Measurements from ENCODE around the gene TRIM7.
"Not testable (repeated sequence)": the region's sequence is repeated elsewhere in the genome, so short reads cannot be mapped to it uniquely, and the experiment has no call there.

TRIM7 gene

DNA sequence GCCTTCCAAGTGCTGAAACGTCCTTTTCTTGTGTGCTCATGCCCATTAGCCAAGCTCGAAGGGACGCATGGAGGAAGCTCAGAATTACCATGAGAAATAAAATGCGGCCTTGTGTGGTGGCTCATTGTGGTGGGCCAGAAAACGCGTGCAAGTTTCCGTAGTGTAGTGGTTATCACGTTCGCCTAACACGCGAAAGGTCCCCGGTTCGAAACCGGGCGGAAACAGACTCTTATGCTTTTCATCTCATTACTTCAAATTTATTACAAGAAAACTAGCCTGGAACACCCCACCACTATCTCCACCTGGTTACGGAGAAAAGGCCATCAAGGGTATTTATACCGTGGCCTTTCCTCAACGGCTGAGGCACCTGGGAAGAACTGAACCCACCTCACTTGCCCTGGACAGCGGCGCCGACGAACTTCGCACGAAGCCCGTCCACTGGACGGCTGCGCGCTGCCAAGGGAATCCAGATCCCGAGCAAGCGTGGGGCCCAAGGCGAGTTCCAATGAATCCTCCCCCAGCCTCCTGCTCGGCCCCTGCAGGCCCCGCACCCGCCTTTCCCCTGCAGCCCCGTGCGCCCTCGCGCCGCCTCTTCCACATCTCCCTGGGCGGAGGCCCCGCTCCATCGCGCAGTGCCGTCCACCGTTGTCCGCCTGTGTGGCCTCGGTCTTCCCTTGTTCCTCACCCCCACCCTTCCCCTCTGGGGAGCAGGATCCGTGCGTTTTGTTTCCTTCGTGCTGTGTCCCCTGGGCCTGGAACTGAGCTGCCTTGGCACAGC, 35.3 kb downstream of the TRIM7 start:
- FAIRE-seq: peak; percentile 84

- no peak for FAIRE-seq
Measured at GRCh38 chr5:181168595-181169118, 36.3 kb downstream of the TRIM7 start.

- FAIRE-seq: no peak
Measured at GRCh38 chr5:181167814-181168488, 37.0 kb downstream of the TRIM7 start.

DNA sequence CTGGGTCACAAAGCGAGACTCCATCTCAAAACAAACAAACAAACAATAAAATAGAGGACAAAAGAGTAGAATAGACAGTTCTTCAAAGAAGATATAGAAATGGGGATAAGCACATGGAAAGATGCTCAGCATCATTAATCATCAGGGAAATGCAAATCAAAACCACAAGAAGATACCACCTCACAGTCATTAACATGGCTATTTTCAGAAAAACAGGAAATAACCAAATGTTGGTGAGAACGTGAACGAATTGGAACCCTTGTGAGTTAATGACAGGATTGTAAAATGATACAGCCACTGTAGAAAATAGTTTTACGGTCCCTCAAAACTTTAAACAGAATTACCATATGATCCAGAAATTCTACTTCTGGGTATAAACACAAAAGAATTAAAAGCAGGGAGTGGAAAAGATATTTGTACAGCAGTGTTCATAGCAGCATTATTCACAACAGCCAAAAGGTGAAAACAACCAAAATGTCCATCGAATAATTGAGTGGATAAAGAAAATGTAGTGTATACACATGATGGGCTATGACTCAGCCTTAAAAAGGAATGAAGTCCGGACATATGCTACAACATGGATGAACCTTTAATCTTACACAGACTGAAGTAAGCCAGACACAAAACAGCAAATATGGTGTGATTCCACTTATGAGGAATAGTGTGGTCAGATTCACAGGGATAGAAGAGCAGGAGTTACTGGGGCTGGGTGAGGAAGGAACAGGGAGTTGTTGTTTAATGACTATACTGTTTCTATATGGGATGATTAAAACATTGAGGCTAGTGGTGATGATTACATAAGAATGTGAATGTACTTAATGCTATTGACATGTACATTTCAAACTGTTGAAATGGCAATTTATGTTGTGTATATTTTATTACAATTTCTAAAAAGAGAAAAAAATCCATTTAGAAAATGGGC, 37.9 kb downstream of the TRIM7 start:
- FAIRE-seq: no peak

- peak; percentile 72 for FAIRE-seq
Measured at GRCh38 chr5:181164076-181164952, 40.7 kb downstream of the TRIM7 start.

- FAIRE-seq: no peak
Measured at GRCh38 chr5:181163487-181164075, 41.4 kb downstream of the TRIM7 start.

DNA sequence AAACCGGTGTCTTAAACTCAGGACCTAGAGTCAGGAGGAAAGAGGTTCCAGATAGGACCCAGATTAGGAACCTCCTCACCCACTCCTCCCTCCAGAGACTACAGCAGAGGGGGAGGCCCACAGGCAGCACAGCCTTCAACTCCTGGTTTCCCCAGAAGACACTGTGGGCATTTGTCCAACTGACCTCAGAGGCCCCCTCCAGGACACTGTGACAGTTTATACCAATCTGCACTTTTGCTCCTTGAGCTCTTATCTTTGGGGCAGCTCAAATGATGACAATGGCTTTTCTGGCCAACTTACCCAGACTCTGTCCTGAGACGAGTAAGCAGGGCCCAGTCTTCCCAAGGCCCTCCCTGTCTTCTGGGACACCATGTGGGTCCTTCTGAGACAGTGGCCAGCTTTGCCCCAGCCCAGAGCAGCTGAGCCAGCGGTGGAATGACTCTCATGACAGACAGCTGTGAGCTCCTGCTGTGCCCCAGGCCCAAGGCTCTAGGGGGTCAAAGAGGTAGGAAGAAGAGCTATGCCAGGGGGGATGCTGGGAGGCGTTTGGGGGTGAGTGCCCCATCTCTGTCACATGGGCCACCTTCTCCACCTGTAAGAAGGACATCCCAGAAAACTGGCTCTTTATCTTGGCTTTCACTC, 43.3 kb downstream of the TRIM7 start:
- no peak for FAIRE-seq

DNA sequence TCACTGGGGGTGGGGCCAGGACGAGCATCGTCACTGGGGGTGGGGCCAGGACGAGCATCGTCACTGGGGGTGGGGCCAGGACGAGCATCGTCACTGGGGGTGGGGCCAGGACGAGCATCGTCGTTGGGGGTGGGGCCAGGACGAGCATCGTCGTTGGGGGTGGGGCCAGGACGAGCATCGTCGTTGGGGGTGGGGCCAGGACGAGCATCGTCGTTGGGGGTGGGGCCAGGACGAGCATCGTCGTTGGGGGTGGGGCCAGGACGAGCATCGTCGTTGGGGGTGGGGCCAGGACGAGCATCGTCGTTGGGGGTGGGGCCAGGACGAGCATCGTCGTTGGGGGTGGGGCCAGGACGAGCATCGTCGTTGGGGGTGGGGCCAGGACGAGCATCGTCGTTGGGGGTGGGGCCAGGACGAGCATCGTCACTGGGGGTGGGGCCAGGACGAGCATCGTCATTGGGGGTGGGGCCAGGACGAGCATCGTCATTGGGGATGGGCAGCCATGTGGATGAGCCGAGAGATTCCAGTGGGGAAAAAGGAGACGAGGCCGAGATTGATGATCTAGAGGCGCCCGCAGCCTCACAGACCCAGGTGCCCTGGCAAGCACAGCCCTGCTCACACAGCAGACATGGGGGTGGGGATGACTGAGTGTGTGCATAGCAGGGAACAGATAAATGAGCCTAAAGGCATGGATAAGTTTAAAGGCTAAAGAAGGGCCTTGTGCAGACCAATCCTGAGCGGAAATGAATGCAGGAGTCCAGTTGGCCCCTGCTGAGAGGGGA, 44.1 kb downstream of the TRIM7 start:
- not testable (repeated sequence) for FAIRE-seq

DNA sequence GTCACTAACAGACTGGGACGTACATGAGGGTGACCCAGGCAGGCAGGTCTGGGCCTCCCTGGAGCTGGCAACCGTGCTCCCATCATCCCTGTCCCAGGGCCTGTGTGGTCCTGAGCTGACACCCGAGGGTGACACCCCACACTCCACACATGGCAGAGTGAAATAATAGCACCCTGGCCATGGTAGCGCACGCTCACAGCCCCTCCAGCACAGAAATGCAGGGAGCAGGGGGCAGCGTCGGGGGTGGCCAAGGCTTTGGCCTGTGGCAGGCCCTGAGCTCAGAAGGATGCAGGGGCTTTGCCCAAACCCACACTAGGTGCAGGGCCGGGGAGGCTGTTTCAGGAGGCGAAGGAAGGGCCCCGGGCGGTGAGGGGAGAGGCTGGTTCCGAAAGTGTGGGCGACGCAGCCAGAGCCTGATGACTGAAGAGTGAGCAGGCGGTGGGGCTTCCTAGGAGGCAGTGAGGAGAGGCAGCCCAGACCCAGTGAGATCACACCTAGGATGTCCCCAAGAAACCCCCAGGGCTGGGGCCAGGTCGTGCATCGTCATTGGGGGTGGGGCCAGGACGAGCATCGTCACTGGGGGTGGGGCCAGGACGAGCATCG, 44.7 kb downstream of the TRIM7 start:
- no peak for FAIRE-seq

DNA sequence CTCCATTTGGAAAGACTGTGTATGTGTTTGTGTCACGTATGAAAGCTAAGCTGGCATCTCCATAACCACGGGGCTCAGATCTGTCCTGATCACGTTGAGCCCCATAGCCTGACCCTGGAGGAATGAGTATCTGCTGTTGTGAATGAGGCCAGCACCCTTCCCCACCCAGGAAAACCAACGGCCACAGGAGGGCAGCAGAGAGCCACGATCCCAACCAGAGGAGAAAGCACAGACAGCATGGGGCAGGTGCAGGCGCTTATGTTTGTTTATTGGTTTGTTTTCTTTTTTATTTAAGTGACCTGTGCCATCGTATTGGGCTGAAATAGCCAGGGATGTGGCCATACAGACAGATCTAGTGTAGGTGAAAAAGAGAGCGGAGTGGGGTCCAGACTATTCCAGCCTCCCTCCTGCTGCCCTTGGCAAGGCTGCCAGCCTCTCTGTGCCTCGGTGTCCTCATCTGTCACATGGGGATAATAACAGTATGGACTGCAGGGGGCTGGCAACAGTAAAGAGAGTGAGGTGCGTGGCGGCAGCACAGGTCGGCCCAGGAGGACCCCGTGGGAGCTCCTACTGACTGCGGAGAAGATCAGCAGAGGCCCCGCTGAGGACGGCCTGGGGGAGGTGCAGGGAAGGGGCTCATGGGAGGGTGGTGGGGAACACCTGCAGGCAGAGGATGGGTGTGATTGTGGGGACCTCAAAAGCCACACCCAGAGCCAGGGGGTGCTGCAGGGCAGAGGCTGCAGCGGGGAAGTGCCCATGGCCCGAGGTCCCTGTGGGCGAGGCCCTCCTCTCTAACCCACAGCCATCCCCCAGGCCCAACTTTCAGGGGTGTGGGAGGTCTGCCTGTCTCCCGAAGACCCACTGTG, 45.5 kb downstream of the TRIM7 start:
- no peak for FAIRE-seq

- no peak for FAIRE-seq
Measured at GRCh38 chr5:181158869-181159268, 46.1 kb downstream of the TRIM7 start.

GRCh38 chr5:181156758-181157157, 48.2 kb downstream of the TRIM7 start:
- no peak for FAIRE-seq

GRCh38 chr5:181153814-181154213, 51.2 kb downstream of the TRIM7 start:
- no peak for FAIRE-seq

- no peak for FAIRE-seq
Measured at GRCh38 chr5:181152406-181152805, 52.6 kb downstream of the TRIM7 start.

- FAIRE-seq: no peak
Measured at GRCh38 chr5:181151146-181151545, 53.9 kb downstream of the TRIM7 start.

- FAIRE-seq: no peak
Measured at GRCh38 chr5:181149806-181150733, 54.9 kb downstream of the TRIM7 start.

DNA sequence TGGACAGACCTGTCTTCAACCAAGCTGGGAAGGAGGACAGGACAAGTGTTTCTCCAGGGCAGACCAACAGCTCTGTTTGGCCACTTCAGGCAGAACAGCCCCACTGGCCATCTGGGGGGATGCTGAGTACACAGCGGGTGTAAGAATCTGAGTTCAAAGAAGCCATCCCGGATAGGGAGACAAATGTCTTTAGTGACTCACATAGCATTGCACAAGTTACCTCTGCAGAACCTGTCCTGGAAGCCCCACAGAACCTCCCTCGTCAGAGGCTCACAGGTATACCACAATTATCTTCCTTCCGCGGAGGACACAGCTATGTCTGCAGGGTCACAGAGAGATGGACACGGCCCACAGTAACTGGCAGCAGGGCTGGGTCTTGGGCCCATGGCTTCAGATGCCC, 55.6 kb downstream of the TRIM7 start:
- no peak for FAIRE-seq
